Stomach smooth muscle (tissue), 2 donors: Measurements from ENCODE around the gene DMRTC2.

Experiments used
- H3K27ac ChIP-seq: one replicate; pipeline ENCODE4 v1.7.0; 2013; ENCODE audit warnings: mild to moderate bottlenecking, low read length, inconsistent platforms
- H3K27me3 ChIP-seq, 2 donors: one replicate each; pipeline ENCODE4 v1.7.0; 2013; ENCODE audit warnings: low read length in 2 of 2; ENCODE audit not compliant: insufficient read depth in 2 of 2, control insufficient read depth in 1 of 2
- H3K36me3 ChIP-seq, 2 donors: one replicate each; pipeline ENCODE4 v1.7.0; 2013; ENCODE audit warnings: low read length in 2 of 2; ENCODE audit not compliant: control insufficient read depth in 2 of 2, insufficient read depth in 2 of 2
- H3K4me1 ChIP-seq: one replicate; pipeline ENCODE4 v1.7.0; 2013; ENCODE audit warnings: low read length; ENCODE audit not compliant: control insufficient read depth, insufficient read depth
- H3K4me3 ChIP-seq, 2 donors: one replicate each; pipeline ENCODE4 v1.7.0; 2013; ENCODE audit warnings: low read length in 2 of 2
- H3K9ac ChIP-seq, 2 donors: one replicate each; pipeline ENCODE4 v1.7.0; 2013; ENCODE audit warnings: low read length in 2 of 2, mild to moderate bottlenecking in 1 of 2
- H3K9me3 ChIP-seq, 2 donors: one replicate each; pipeline ENCODE4 v1.7.0; 2013; ENCODE audit warnings: low read length in 2 of 2; ENCODE audit not compliant: control insufficient read depth in 2 of 2
- donor health status: healthy.
- donor health status: Pancreatic carcinoma.

DMRTC2 gene

DNA sequence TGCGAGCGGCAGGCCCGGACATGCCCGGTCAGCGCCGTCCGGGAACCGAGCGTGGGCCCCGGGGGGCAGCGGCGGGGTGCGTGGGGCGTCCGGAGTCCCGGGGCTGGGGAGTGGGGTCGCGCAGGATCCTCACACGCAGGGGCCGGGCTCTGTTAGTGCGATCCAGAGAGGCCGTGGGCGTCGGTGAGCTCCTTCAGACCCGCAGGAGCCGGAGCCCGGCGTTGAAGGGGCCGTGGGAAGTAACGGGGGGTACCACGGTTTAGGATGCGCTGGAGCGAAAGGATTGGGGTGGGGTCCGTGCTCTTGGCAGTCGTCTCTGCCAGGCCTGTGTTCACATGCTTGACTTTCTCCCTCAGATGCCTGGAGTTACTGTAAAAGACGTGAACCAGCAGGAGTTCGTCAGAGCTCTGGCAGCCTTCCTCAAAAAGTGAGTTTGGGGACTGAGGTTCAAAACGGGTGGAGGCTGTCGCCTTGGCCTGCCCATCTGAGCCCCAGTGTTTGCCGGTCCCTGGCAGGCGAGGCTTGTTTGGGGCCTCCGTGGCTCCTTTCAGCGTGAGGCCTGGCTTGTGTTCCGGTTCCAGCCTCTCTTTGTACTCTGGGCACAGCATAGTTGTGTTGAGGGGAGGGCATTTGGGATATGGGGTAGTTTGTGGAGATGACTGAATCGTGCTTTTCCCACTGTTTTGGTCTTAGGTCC lies 15.7 kb downstream of the DMRTC2 start:
- Histone ChIP-seq H3K27me3 (no peaks in the 10 kb centered on the region), H3K9me3 (no peaks in the 10 kb centered on the region), H3K27ac (peak overlapping the region; percentile 99), H3K4me1 (peaks cover 32% of the 10 kb centered on the region), H3K4me3 (peak overlapping the region; percentile 76 to 95), H3K36me3 (peaks cover 29 to 35% of the 10 kb centered on the region in 2 donors), H3K9ac (peak overlapping the region; percentile 87 to 98)

- H3K36me3 ChIP-seq, result peaks cover 29 to 37% of the 10 kb centered on the region in 2 donors
- no peaks in the 10 kb centered on the region for H3K27me3 ChIP-seq
- peaks cover 32% of the 10 kb centered on the region for H3K4me1 ChIP-seq
- peak overlapping the region; percentile 76 to 95 for H3K4me3 ChIP-seq
- H3K27ac ChIP-seq, result peak overlapping the region; percentile 11
- H3K9me3 ChIP-seq, result no peaks in the 10 kb centered on the region
- peak overlapping the region; percentile 87 to 98 for H3K9ac ChIP-seq
Observed at GRCh38 chr19:41861116-41861768, 16.4 kb downstream of the DMRTC2 start.

DNA sequence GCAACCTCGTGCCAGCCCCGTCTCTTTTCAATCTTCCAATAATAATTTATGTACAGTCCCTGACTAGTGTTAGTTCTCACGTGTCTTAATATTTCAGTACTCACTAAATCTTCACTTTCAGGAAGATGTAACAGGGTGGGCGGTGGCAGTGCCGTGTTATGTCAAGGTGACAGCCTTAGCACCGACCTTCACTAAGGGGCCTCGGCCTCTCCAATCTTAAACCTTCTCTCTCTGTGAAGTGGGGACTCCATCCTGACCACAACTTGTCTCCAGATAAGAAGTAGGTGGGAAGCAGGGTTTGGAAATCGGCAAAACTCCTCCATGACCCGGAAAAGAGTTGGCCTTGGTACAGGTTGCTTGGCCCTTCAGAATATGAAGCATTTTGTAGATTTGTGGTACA lies 17.0 kb downstream of the DMRTC2 start:
- H3K4me1 ChIP-seq, result peaks cover 32% of the 10 kb centered on the region
- H3K9ac ChIP-seq, result no peak overlapping the region
- H3K9me3 ChIP-seq, result no peaks in the 10 kb centered on the region
- H3K27ac ChIP-seq, result no peak overlapping the region
- no peaks in the 10 kb centered on the region for H3K27me3 ChIP-seq
- H3K4me3 ChIP-seq, result peak overlapping the region in 1 of 2 donors; percentile 95
- peaks cover 29 to 40% of the 10 kb centered on the region in 2 donors for H3K36me3 ChIP-seq

- no peaks in the 10 kb centered on the region for H3K9me3 ChIP-seq
- peaks cover 32% of the 10 kb centered on the region for H3K4me1 ChIP-seq
- H3K4me3 ChIP-seq, result no peak overlapping the region
- H3K9ac ChIP-seq, result peak overlapping the region; percentile 1 to 29
- H3K27me3 ChIP-seq, result no peaks in the 10 kb centered on the region
- peaks cover 29 to 40% of the 10 kb centered on the region in 2 donors for H3K36me3 ChIP-seq
- H3K27ac ChIP-seq, result no peak overlapping the region
Observed at GRCh38 chr19:41862445-41862986, 17.7 kb downstream of the DMRTC2 start.

GRCh38 chr19:41863209-41863931 lies 18.5 kb downstream of the DMRTC2 start:
- Histone ChIP-seq H3K9me3 (no peaks in the 10 kb centered on the region), H3K9ac (peak overlapping the region in 1 of 2 donors; percentile 1), H3K4me1 (peaks cover 35% of the 10 kb centered on the region), H3K36me3 (peaks cover 32 to 43% of the 10 kb centered on the region in 2 donors), H3K4me3 (no peak overlapping the region), H3K27ac (no peak overlapping the region), H3K27me3 (no peaks in the 10 kb centered on the region)

DNA sequence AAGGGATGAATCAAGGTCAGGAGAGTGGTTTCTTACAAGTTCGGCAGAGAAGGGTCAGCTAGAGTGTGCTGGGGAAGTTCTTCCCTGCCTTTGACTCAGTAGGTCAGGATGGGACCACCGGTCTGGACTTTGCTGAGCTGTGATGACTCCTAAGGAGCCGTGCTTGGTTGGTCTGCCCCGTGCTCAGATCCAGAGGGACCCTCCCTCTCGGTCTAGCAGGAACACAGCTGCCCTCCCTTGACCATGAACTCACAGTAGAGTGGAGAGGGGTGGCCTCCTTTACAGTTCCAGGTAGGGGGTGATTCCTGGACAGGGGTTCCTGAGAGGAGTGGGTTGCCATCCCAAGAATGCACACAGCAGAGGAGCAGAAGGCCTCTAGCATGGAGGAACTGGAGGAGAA lies 19.5 kb downstream of the DMRTC2 start:
- Histone ChIP-seq H3K27ac (no peak overlapping the region), H3K27me3 (no peaks in the 10 kb centered on the region), H3K9ac (no peak overlapping the region), H3K4me3 (no peak overlapping the region), H3K9me3 (no peaks in the 10 kb centered on the region), H3K4me1 (peaks cover 35% of the 10 kb centered on the region), H3K36me3 (peaks cover 39 to 51% of the 10 kb centered on the region in 2 donors)

GRCh38 chr19:41866284-41866683 lies 21.4 kb downstream of the DMRTC2 start:
- H3K36me3 ChIP-seq, result peaks cover 52 to 61% of the 10 kb centered on the region in 2 donors

GRCh38 chr19:41868120-41868988 lies 23.5 kb downstream of the DMRTC2 start:
- Histone ChIP-seq H3K27ac (no peak overlapping the region), H3K27me3 (no peaks in the 10 kb centered on the region), H3K9ac (peak overlapping the region in 1 of 2 donors; percentile 2), H3K4me3 (no peak overlapping the region), H3K9me3 (no peaks in the 10 kb centered on the region), H3K4me1 (peaks cover 7% of the 10 kb centered on the region), H3K36me3 (peaks cover 40 to 46% of the 10 kb centered on the region in 2 donors)

More at GRCh38 chr19:41866284-41866683, 21.4 kb downstream of the DMRTC2 start:
- H3K27ac ChIP-seq, result no peak overlapping the region
- no peak overlapping the region for H3K9ac ChIP-seq
- peaks cover 27% of the 10 kb centered on the region for H3K4me1 ChIP-seq
- no peaks in the 10 kb centered on the region for H3K27me3 ChIP-seq
- H3K4me3 ChIP-seq, result no peak overlapping the region
- H3K9me3 ChIP-seq, result no peaks in the 10 kb centered on the region

DNA sequence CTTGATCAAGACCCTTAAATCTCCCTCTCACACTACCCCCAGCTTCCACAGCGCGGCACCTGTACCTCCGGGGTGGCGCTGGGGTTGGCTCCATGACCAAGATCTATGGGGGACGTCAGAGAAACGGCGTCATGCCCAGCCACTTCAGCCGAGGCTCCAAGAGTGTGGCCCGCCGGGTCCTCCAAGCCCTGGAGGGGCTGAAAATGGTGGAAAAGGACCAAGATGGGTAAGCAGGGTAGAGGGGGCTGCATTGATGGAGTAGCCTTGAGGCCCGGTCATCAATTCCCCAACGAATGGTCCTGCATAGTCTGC lies 24.1 kb downstream of the DMRTC2 start:
- peaks cover 37 to 44% of the 10 kb centered on the region in 2 donors for H3K36me3 ChIP-seq
- H3K9me3 ChIP-seq, result no peaks in the 10 kb centered on the region
- no peak overlapping the region for H3K9ac ChIP-seq
- H3K27ac ChIP-seq, result no peak overlapping the region
- no peaks in the 10 kb centered on the region for H3K27me3 ChIP-seq
- H3K4me1 ChIP-seq, result peaks cover 7% of the 10 kb centered on the region
- no peak overlapping the region for H3K4me3 ChIP-seq

GRCh38 chr19:41869374-41869955 lies 24.6 kb downstream of the DMRTC2 start:
- Histone ChIP-seq H3K27ac (no peak overlapping the region), H3K36me3 (peaks cover 33 to 39% of the 10 kb centered on the region in 2 donors), H3K4me1 (peaks cover 4% of the 10 kb centered on the region), H3K4me3 (no peak overlapping the region), H3K9me3 (no peaks in the 10 kb centered on the region), H3K9ac (no peak overlapping the region), H3K27me3 (no peaks in the 10 kb centered on the region)
